Chondrocyte (in vitro differentiated cells): ENCODE data around the gene SLC9A9. TPM values are rescaled to one million over a fixed set of nuclear protein-coding genes. Genes with fewer than 3 reads are reported as not detected.

Source experiments
- DNase-seq: peaks from one replicate; pipeline ENCODE4 v3.0.0; 2021; ENCODE audit warnings: mixed read lengths, low spot score
- H3K27ac Mint-ChIP-seq: one replicate; pipeline ENCODE4 v1.8.0; 2021; ENCODE audit warnings: mild to moderate bottlenecking, moderate library complexity, mixed read lengths; ENCODE audit not compliant: unreplicated experiment
- H3K27me3 Mint-ChIP-seq: 2 replicates; pipeline ENCODE4 v1.8.0; 2021; ENCODE audit warnings: low read depth, mixed read lengths
- H3K36me3 Mint-ChIP-seq: 2 replicates; pipeline ENCODE4 v1.8.0; 2021; ENCODE audit warnings: low read depth, mixed read lengths
- H3K4me1 Mint-ChIP-seq: 2 replicates; pipeline ENCODE4 v1.8.0; 2021; ENCODE audit warnings: low read depth, mild to moderate bottlenecking, mixed read lengths
- H3K4me3 Mint-ChIP-seq: one replicate; pipeline ENCODE4 v1.8.0; 2021; ENCODE audit warnings: mild to moderate bottlenecking, moderate library complexity, mixed read lengths; ENCODE audit not compliant: unreplicated experiment
- H3K9me3 Mint-ChIP-seq: 2 replicates; pipeline ENCODE4 v1.8.0; 2021; ENCODE audit warnings: low read depth, mixed read lengths
- total RNA-seq: library from RNA; stranded (reverse); gene quantifications from 3 replicates; pipeline ENCODE4 v1.2.1, GENCODE V29; 2021
- TF ChIP-seq, protein P1 (sequence below): fragments of 200-600 bp; sonication (generic); IDR thresholded peaks from 2 replicates; pipeline ENCODE4 v1.5.0; 2021; ENCODE audit warnings: antibody characterized with exemption, mild to moderate bottlenecking, moderate library complexity

Gene SLC9A9
- total RNA-seq, 1 donor from 2014 or later = 2.6 TPM

DNA sequence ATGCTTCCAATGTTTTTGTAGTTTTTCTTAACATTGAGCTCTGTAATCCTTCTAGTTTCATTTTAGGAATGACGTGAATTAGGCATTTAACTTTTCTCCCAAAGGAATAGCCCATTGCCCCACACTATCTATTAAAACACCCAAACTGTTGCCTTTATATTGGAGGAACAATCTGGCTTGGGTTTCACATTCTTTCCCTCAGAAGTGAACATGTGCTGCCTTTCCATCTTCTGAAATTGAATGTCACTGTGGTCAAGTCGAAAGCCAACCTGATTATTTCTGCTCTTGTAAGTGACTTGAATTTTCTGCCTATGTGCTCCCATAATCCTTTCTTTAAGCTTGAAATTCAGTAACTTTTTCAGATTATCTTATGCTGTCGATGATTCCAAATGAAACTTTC, 214.5 kb downstream of the SLC9A9 start:
- DNase-seq = no peak
- Mint-ChIP-seq H3K27ac (no peak overlapping the region), H3K9me3 (peaks cover 21% of the 10 kb centered on the region), H3K4me1 (peaks cover 4% of the 10 kb centered on the region), H3K27me3 (no peaks in the 10 kb centered on the region), H3K4me3 (no peak overlapping the region), H3K36me3 (peaks cover 3% of the 10 kb centered on the region)
- TF ChIP-seq, protein P1, sequence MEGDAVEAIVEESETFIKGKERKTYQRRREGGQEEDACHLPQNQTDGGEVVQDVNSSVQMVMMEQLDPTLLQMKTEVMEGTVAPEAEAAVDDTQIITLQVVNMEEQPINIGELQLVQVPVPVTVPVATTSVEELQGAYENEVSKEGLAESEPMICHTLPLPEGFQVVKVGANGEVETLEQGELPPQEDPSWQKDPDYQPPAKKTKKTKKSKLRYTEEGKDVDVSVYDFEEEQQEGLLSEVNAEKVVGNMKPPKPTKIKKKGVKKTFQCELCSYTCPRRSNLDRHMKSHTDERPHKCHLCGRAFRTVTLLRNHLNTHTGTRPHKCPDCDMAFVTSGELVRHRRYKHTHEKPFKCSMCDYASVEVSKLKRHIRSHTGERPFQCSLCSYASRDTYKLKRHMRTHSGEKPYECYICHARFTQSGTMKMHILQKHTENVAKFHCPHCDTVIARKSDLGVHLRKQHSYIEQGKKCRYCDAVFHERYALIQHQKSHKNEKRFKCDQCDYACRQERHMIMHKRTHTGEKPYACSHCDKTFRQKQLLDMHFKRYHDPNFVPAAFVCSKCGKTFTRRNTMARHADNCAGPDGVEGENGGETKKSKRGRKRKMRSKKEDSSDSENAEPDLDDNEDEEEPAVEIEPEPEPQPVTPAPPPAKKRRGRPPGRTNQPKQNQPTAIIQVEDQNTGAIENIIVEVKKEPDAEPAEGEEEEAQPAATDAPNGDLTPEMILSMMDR = no peak

DNA sequence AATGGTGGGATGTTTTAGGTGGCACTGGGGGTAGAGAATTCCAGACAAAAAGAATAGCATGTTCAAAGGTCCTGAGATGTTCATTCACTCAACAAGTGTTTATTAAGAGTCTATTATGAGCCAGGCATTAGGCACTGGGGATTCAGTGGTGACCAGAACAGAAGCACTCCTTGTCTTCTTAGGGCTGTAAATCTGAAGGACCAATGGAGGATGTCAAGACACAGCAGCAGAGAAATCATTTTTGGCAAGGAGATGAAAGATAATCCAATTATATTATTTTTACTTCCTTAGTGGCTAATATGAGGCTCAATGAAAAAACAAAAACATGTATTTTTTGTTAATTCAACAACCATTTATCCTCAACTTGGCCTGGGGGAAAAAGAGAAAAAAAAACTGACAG, 218.5 kb downstream of the SLC9A9 start:
- no peaks in the 10 kb centered on the region for H3K36me3 Mint-ChIP-seq
- H3K9me3 Mint-ChIP-seq = no peaks in the 10 kb centered on the region
- no peaks in the 10 kb centered on the region for H3K27me3 Mint-ChIP-seq
- no peak for DNase-seq
- no peak overlapping the region for H3K4me3 Mint-ChIP-seq
- peaks cover 9% of the 10 kb centered on the region for H3K4me1 Mint-ChIP-seq
- H3K27ac Mint-ChIP-seq = no peak overlapping the region
- TF ChIP-seq, protein P1 = no peak

DNA sequence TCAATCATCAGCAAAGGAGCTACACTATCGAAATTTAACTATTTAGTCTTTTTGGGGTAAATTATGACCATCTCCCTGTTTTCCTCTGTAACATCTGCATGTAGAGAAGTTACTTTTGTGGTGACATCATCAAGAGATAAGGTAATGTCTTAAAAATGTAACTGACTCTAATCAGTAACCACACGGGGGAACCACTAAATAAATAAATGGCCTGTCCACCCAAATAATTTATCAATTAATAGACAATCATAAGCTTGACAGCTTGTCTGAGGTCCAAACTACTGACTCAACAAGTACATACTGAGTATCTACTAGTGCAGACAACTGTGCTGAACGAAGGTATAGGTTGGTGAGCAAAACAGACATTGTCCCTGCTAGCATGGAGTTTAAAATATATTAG, 219.3 kb downstream of the SLC9A9 start:
- no peak overlapping the region for H3K27ac Mint-ChIP-seq
- H3K4me3 Mint-ChIP-seq = no peak overlapping the region
- H3K27me3 Mint-ChIP-seq = no peaks in the 10 kb centered on the region
- DNase-seq = no peak
- H3K4me1 Mint-ChIP-seq = peaks cover 8% of the 10 kb centered on the region
- no peaks in the 10 kb centered on the region for H3K36me3 Mint-ChIP-seq
- no peaks in the 10 kb centered on the region for H3K9me3 Mint-ChIP-seq
- TF ChIP-seq, protein P1 = no peak

DNA sequence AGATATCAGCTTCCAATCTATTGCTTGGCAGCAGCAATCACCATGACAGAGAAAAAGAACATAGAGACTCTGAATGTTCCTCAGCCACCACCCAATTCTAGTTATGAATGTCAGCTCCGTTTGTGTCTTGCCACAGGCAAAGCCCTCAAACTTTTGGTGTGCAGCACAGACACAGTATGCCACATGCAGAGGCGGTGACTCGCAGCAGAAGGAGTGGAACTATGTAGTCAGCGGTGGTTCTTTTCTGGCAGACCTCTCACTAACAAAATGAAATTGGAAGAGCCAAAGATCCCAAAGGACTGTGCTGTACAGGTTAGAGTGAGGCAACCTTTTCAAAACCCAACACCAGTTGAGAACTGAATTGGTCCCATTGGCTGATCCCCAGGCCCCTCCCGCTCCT, 220.9 kb downstream of the SLC9A9 start:
- H3K36me3 Mint-ChIP-seq = peaks cover 3% of the 10 kb centered on the region
- H3K9me3 Mint-ChIP-seq = no peaks in the 10 kb centered on the region
- no peak for DNase-seq
- TF ChIP-seq, protein P1 = no peak
- H3K27ac Mint-ChIP-seq = no peak overlapping the region
- no peak overlapping the region for H3K4me3 Mint-ChIP-seq
- no peaks in the 10 kb centered on the region for H3K27me3 Mint-ChIP-seq
- peaks cover 5% of the 10 kb centered on the region for H3K4me1 Mint-ChIP-seq

DNA sequence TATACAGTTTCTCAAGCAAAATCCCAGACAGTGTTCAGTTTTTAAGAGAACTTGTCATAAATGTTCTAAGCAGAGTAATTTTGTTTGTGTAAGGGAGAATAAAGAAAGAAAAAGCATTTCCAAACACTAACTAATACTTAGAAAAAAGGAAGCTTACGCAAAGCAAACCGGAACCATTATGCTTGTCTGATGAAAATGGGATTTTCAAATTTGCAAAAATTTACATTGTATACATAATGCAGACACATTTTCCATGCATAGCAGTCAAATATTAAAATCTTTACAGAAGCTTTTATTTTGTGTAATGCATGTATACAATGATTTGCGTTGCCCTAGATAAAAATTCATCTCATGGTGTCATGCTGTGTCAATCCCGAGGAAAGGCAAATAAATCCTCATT, 229.0 kb downstream of the SLC9A9 start:
- DNase-seq = no peak
- no peaks in the 10 kb centered on the region for H3K27me3 Mint-ChIP-seq
- peaks cover 16% of the 10 kb centered on the region for H3K4me1 Mint-ChIP-seq
- H3K9me3 Mint-ChIP-seq = no peaks in the 10 kb centered on the region
- H3K27ac Mint-ChIP-seq = no peak overlapping the region
- H3K4me3 Mint-ChIP-seq = no peak overlapping the region
- peaks cover 12% of the 10 kb centered on the region for H3K36me3 Mint-ChIP-seq
- TF ChIP-seq, protein P1 = no peak
